HCT116 (cell line): ENCODE measurements around the gene BHLHE41.

Source experiments
- CTCF ChIP-seq, 3 experiments: fragments of 200-600 bp in 1 of 3; sonication (generic) in 1 of 3; IDR thresholded peaks in 2 of 3; conservative IDR thresholded peaks in 1 of 3; 2 replicates each; pipeline ENCODE4 v1.5.1; 2012 to 2017; ENCODE audit warnings: low read depth in 2 of 3, low read length in 2 of 3, antibody characterized with exemption in 1 of 3, borderline replicate concordance in 1 of 3, control low read depth in 1 of 3, mild to moderate bottlenecking in 1 of 3, mixed read lengths in 1 of 3, mixed run types in 1 of 3, moderate library complexity in 1 of 3; ENCODE audit not compliant: insufficient read depth in 1 of 3
- EGR1 ChIP-seq: IDR thresholded peaks from 2 replicates; pipeline ENCODE4 v1.6.1; 2012; ENCODE audit warnings: low read depth
- EZH2 ChIP-seq: fragments of 200-600 bp; sonication (generic); IDR thresholded peaks from 2 replicates; pipeline ENCODE4 v1.6.1; 2017; ENCODE audit warnings: antibody characterized with exemption, mixed run types
- EZH2phosphoT487 ChIP-seq: fragments of 200-600 bp; IDR thresholded peaks from 2 replicates; pipeline ENCODE4 v1.6.1; 2018; ENCODE audit warnings: antibody characterized with exemption, borderline replicate concordance
- JUND ChIP-seq: IDR thresholded peaks from 2 replicates; pipeline ENCODE4 v1.6.1; 2012
- POLR2A ChIP-seq: IDR thresholded peaks from 2 replicates; pipeline ENCODE4 v1.7.0; 2011; ENCODE audit warnings: borderline replicate concordance; ENCODE audit not compliant: insufficient read depth, insufficient read length; ENCODE audit errors: extremely low read depth
- SRF ChIP-seq: IDR thresholded peaks from 2 replicates; pipeline ENCODE4 v1.6.1; 2012; ENCODE audit warnings: low read depth
- ZNF274 ChIP-seq: fragments of 200-500 bp; sonication (Bioruptor generic); IDR thresholded peaks from 2 replicates; pipeline ENCODE4 v1.6.1; 2014; ENCODE audit warnings: mild to moderate bottlenecking, low read depth, low read length, inconsistent platforms

DNA sequence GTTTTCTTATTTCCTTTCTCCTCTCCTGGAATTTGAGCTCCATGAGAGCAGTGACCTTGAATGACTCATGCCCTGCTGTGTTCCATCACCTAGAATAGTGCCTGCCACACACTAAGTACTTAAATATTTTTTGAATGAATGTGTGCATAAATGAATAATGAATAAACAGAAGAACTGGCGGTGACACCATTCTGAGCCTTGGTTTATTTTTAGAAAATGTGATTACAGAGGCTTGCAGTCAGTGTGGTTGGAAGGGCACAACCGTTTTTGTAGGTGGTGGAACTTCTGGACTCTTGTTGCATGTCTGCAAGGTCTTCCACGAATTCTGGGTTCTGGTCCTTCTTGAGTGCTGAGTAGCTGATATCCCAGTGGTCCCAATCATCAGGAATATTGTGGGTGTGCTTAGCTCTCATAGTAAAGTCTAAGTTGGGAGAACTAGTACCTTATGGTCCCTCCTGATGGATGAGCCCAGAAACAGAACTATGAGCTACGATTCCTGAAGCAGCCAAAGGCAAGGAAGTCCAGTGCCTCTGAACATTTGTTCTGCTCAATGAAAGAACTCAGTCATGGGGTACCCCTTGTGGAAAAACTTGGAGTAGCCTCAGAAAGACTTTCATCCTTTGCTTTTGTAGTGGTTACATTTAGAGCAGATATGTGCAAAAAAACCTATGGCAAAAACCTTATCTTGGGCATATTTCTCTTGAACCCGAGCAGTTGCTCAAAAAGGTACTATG, 28.8 kb upstream of the BHLHE41 start:
- TF ChIP-seq POLR2A (no peak), SRF (peak; percentile 57), CTCF (IDR thresholded peaks at IDR 0.05 in 2 of 3, conservative IDR thresholded peaks at IDR 0.05 in 1 of 3; ENCODE audit: borderline replicate concordance in 1 of 3, insufficient read depth in 1 of 3, low read depth in 2 of 3, low read length in 2 of 3) (peak in 2 of 3 experiments; percentile 10 to 23; a peak in 1 of 6 replicates), EZH2 (no peak), ZNF274 (no peak), EZH2phosphoT487 (no peak), JUND (peak; percentile 94), EGR1 (peak; percentile 28; the same call in 1 of the 2 replicates)
